H9 (cell line): ENCODE measurements around the gene RANBP9. TPM values are rescaled to one million over a fixed set of nuclear protein-coding genes. Genes with fewer than 3 reads are reported as not detected.

ENCODE experiments used
- DNase-seq: peaks from one replicate; pipeline ENCODE4 v3.0.0-alpha.2; 2017
- H2AFZ ChIP-seq: one replicate; pipeline ENCODE4 v1.6.1; 2013; ENCODE audit warnings: mild to moderate bottlenecking, low read length, control low read depth, moderate library complexity
- H2AK5ac ChIP-seq: 2 replicates; pipeline ENCODE4 v1.6.1; 2013; ENCODE audit warnings: low read length, control low read depth, mixed read lengths; ENCODE audit not compliant: insufficient read length
- H2BK120ac ChIP-seq: one replicate; pipeline ENCODE4 v1.6.1; 2013; ENCODE audit warnings: low read depth, mild to moderate bottlenecking, low read length, control low read depth, inconsistent platforms; ENCODE audit not compliant: poor library complexity, severe bottlenecking
- H2BK12ac ChIP-seq: 2 replicates; pipeline ENCODE4 v1.6.1; 2013; ENCODE audit warnings: low read length, control low read depth, mixed read lengths, low read depth; ENCODE audit not compliant: insufficient read length
- H2BK15ac ChIP-seq: 2 replicates; pipeline ENCODE4 v1.6.1; 2013; ENCODE audit warnings: low read depth, low read length, control low read depth
- H2BK20ac ChIP-seq: one replicate; pipeline ENCODE4 v1.6.1; 2013; ENCODE audit warnings: low read depth, mild to moderate bottlenecking, low read length, control low read depth, inconsistent platforms; ENCODE audit not compliant: poor library complexity, severe bottlenecking
- H2BK5ac ChIP-seq: 2 replicates; pipeline ENCODE4 v1.6.1; 2013; ENCODE audit warnings: low read length, control low read depth, mixed read lengths; ENCODE audit not compliant: insufficient read length
- H3K14ac ChIP-seq: 2 replicates; pipeline ENCODE4 v1.6.1; 2013; ENCODE audit warnings: low read length, control low read depth; ENCODE audit not compliant: insufficient read depth
- H3K18ac ChIP-seq: 2 replicates; pipeline ENCODE4 v1.6.1; 2013; ENCODE audit warnings: low read depth, mild to moderate bottlenecking, mixed read lengths, low read length, control low read depth; ENCODE audit not compliant: insufficient read length
- H3K23ac ChIP-seq: 2 replicates; pipeline ENCODE4 v1.6.1; 2013; ENCODE audit warnings: low read length, control low read depth, mixed read lengths, low read depth; ENCODE audit not compliant: insufficient read length
- H3K23me2 ChIP-seq: 2 replicates; pipeline ENCODE4 v1.6.1; 2013; ENCODE audit warnings: low read depth, mild to moderate bottlenecking, mixed read lengths, low read length, control low read depth; ENCODE audit not compliant: insufficient read length, poor library complexity, severe bottlenecking
- H3K27ac ChIP-seq: 2 replicates; pipeline ENCODE4 v1.5.1; 2013; ENCODE audit warnings: low read length, control low read depth, mixed read lengths, low read depth; ENCODE audit not compliant: insufficient read length
- H3K27me3 ChIP-seq: 2 replicates; pipeline ENCODE4 v1.6.1; 2013; ENCODE audit warnings: low read length, control low read depth, inconsistent platforms; ENCODE audit not compliant: insufficient read depth
- H3K4ac ChIP-seq: 2 replicates; pipeline ENCODE4 v1.6.1; 2013; ENCODE audit warnings: low read depth, mild to moderate bottlenecking, control low read depth, inconsistent platforms, low read length, moderate library complexity
- H3K4me1 ChIP-seq: 2 replicates; pipeline ENCODE4 v1.6.1; 2013; ENCODE audit warnings: low read length, control low read depth, inconsistent platforms; ENCODE audit not compliant: insufficient read depth
- H3K4me2 ChIP-seq: 2 replicates; pipeline ENCODE4 v1.6.1; 2013; ENCODE audit warnings: low read length, control low read depth, mixed read lengths; ENCODE audit not compliant: insufficient read length, insufficient read depth
- H3K56ac ChIP-seq: 2 replicates; pipeline ENCODE4 v1.6.1; 2013; ENCODE audit warnings: low read depth, mild to moderate bottlenecking, mixed read lengths, low read length, control low read depth; ENCODE audit not compliant: insufficient read length
- H3K79me1 ChIP-seq: 2 replicates; pipeline ENCODE4 v1.6.1; 2013; ENCODE audit warnings: low read depth, mild to moderate bottlenecking, moderate library complexity, low read length, control low read depth, inconsistent platforms; ENCODE audit not compliant: insufficient read depth, poor library complexity, severe bottlenecking
- H3K79me2 ChIP-seq: 2 replicates; pipeline ENCODE4 v1.6.1; 2013; ENCODE audit warnings: low read length, control low read depth, inconsistent platforms; ENCODE audit not compliant: insufficient read depth
- H3K9ac ChIP-seq: 2 replicates; pipeline ENCODE4 v1.6.1; 2013; ENCODE audit warnings: low read length, control low read depth, mixed read lengths; ENCODE audit not compliant: insufficient read length; ENCODE audit errors: extremely low read depth
- H3K9me3 ChIP-seq: one replicate; pipeline ENCODE4 v1.6.1; 2013; ENCODE audit warnings: low read depth, low read length, inconsistent platforms; ENCODE audit not compliant: control insufficient read depth
- H3T11ph ChIP-seq: one replicate; pipeline ENCODE4 v1.6.1; 2013; ENCODE audit warnings: mild to moderate bottlenecking, low read length, control low read depth, inconsistent platforms
- H4K20me1 ChIP-seq: one replicate; pipeline ENCODE4 v1.6.1; 2013; ENCODE audit not compliant: control insufficient read depth, insufficient read length, insufficient read depth
- H4K5ac ChIP-seq: 2 replicates; pipeline ENCODE4 v1.6.1; 2013; ENCODE audit warnings: low read depth, mild to moderate bottlenecking, mixed read lengths, low read length, control low read depth; ENCODE audit not compliant: insufficient read length
- H4K8ac ChIP-seq: replicated peaks from 2 replicates; pipeline ENCODE4 v1.6.1; 2013; ENCODE audit warnings: low read length, control low read depth, mixed read lengths, low read depth; ENCODE audit not compliant: insufficient read length
- H4K91ac ChIP-seq: 2 replicates; pipeline ENCODE4 v1.6.1; 2013; ENCODE audit warnings: low read depth, mild to moderate bottlenecking, moderate library complexity, mixed read lengths, low read length, control low read depth; ENCODE audit not compliant: insufficient read length
- H3K27ac Mint-ChIP-seq, 3 experiments: 2 replicates in 2 of 3; 3 replicates in 1 of 3; pipeline ENCODE4 v1.8.0; 2020 to 2021; ENCODE audit warnings: mixed read lengths in 3 of 3, mild to moderate bottlenecking in 1 of 3, moderate library complexity in 1 of 3
- H3K27me3 Mint-ChIP-seq: 2 replicates; pipeline ENCODE4 v1.8.0; 2021; ENCODE audit warnings: low read depth, mild to moderate bottlenecking, moderate library complexity, mixed read lengths
- H3K36me3 Mint-ChIP-seq, 3 experiments: 2 replicates in 2 of 3; 3 replicates in 1 of 3; pipeline ENCODE4 v1.8.0; 2020 to 2021; ENCODE audit warnings: low read depth in 3 of 3, mixed read lengths in 3 of 3; ENCODE audit not compliant: insufficient read depth in 1 of 3
- H3K4me1 Mint-ChIP-seq, 2 experiments: 2 replicates each; pipeline ENCODE4 v1.8.0; 2020; ENCODE audit warnings: mixed read lengths in 2 of 2
- H3K4me3 Mint-ChIP-seq, 2 experiments: 2 replicates in 1 of 2; 3 replicates in 1 of 2; pipeline ENCODE4 v1.8.0; 2020 to 2021; ENCODE audit warnings: mild to moderate bottlenecking in 2 of 2, mixed read lengths in 2 of 2, moderate library complexity in 1 of 2
- H3K9me3 Mint-ChIP-seq, 2 experiments: 2 replicates in 1 of 2; 3 replicates in 1 of 2; pipeline ENCODE4 v1.8.0; 2020; ENCODE audit warnings: mild to moderate bottlenecking in 2 of 2, mixed read lengths in 2 of 2, moderate library complexity in 1 of 2
- WGBS: extraction: QIAGEN DNeasy Blood & Tissue Kit; methylation state at CpG from one replicate; pipeline ENCODE4 v1.1.7; 2013; ENCODE audit warnings: missing lambda C conversion rate, low lambda C conversion rate, mixed read lengths; ENCODE audit not compliant: insufficient read length; ENCODE audit errors: extremely low coverage; 5-methylcytosine and 5-hydroxymethylcytosine counted together
- total RNA-seq: library from RNA; stranded (reverse); gene quantifications from 2 replicates; pipeline ENCODE4 v1.2.1, GENCODE V29; 2021
- TF ChIP-seq, protein P1 (sequence below): fragments of 200-600 bp; sonication (generic); conservative IDR thresholded peaks from 3 replicates; pipeline ENCODE4 v1.8.0; 2021; ENCODE audit warnings: antibody characterized with exemption, mild to moderate bottlenecking

Gene RANBP9
- total RNA-seq, 1 experiment from 2014 or later = 37.2 TPM

DNA sequence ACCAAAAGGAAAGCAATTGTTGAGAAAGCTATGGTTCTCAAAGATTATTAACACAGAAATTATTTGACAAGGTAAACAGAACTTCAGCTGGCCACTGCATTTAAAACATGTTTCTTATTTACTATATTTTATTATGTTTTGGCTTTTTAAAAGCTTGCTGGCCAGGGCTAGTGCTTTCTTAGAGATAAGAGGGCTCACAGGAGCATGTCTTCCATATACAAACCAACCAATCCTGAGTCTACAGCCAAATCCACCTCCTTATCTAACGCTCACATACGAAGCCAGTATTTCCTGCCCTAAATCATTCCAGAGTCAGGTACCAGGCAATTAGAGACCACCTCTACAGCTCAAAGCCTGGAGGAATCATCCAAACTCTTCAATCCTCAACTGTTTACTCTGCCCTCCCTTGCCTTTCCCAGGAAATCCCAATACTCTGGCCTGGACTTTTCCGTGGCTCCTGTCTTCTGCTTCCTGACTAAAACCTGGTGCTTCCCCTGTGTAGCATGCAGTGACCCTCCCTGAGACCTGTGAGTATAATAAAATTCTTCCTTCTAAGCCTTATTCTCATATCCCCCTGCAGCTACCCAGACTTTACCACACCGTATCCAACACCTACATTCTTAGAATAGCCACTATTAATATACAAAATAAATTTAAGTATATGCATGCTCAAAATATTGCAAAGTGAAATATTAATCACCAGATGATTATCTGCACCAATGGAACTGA, 33.2 kb downstream of the RANBP9 start:
- H3K4me3 Mint-ChIP-seq = no peak overlapping the region
- Histone ChIP-seq H3K4ac (no peak overlapping the region), H4K20me1 (no peaks in the 10 kb centered on the region), H3K4me1 (no peaks in the 10 kb centered on the region), H2AFZ (no peak overlapping the region), H2BK12ac (no peak overlapping the region), H3K27me3 (no peaks in the 10 kb centered on the region), H4K5ac (no peak overlapping the region), H3K9me3 (no peaks in the 10 kb centered on the region), H3K14ac (no peak overlapping the region), H2BK5ac (no peak overlapping the region), H4K8ac (no peak overlapping the region), H3K4me2 (no peak overlapping the region), H3K23ac (no peak overlapping the region), H3K79me1 (no peaks in the 10 kb centered on the region), H3K27ac (no peak overlapping the region), H3K9ac (no peak overlapping the region), H2BK15ac (no peak overlapping the region), H2BK120ac (no peak overlapping the region), H3T11ph (no peak overlapping the region), H3K23me2 (no peaks in the 10 kb centered on the region), H2AK5ac (no peak overlapping the region), H3K79me2 (peaks cover 5% of the 10 kb centered on the region; the same call in 1 of the 2 replicates), H3K18ac (no peak overlapping the region), H2BK20ac (no peak overlapping the region), H3K56ac (no peak overlapping the region), H4K91ac (no peak overlapping the region)
- no peaks in the 10 kb centered on the region for H3K27me3 Mint-ChIP-seq
- TF ChIP-seq, protein P1, sequence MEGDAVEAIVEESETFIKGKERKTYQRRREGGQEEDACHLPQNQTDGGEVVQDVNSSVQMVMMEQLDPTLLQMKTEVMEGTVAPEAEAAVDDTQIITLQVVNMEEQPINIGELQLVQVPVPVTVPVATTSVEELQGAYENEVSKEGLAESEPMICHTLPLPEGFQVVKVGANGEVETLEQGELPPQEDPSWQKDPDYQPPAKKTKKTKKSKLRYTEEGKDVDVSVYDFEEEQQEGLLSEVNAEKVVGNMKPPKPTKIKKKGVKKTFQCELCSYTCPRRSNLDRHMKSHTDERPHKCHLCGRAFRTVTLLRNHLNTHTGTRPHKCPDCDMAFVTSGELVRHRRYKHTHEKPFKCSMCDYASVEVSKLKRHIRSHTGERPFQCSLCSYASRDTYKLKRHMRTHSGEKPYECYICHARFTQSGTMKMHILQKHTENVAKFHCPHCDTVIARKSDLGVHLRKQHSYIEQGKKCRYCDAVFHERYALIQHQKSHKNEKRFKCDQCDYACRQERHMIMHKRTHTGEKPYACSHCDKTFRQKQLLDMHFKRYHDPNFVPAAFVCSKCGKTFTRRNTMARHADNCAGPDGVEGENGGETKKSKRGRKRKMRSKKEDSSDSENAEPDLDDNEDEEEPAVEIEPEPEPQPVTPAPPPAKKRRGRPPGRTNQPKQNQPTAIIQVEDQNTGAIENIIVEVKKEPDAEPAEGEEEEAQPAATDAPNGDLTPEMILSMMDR = no peak
- WGBS = no CpG with 5 or more reads among the region's 4 CpGs
- peaks cover 15 to 21% (median 19%) of the 10 kb centered on the region in 3 experiments for H3K36me3 Mint-ChIP-seq
- H3K9me3 Mint-ChIP-seq = peaks cover 9 to 10% of the 10 kb centered on the region in 2 experiments; a peak in 4 of 5 replicates
- H3K27ac Mint-ChIP-seq = peak overlapping the region in 2 of 3 experiments; percentile 20 to 78; a peak in 4 of 7 replicates
- no peak for DNase-seq
- peaks cover 8 to 20% of the 10 kb centered on the region in 2 experiments for H3K4me1 Mint-ChIP-seq
